Fibroblast of lung (primary cell): ENCODE results near the gene DNAI1. TPM values are rescaled to one million over a fixed set of nuclear protein-coding genes. Genes with fewer than 3 reads are reported as not detected.

Experiments
- DNase-seq, 2 donors: peaks; one replicate each; pipeline versions ENCODE4 v3.0.0 to v3.0.0-alpha.2; 2010; ENCODE audit warnings: low read depth in 2 of 2
- H2AFZ ChIP-seq: 2 replicates; pipeline ENCODE4 v1.5.1; 2012; ENCODE audit warnings: low read length, control low read depth, inconsistent platforms
- H3K27ac ChIP-seq: 2 replicates; pipeline ENCODE4 v1.5.1; 2011; ENCODE audit warnings: low read length, control low read depth; ENCODE audit not compliant: insufficient read depth
- H3K27me3 ChIP-seq: 2 replicates; pipeline ENCODE4 v1.5.1; 2011; ENCODE audit warnings: mild to moderate bottlenecking, low read length; ENCODE audit not compliant: control insufficient read depth, insufficient read depth
- H3K36me3 ChIP-seq: 2 replicates; pipeline ENCODE4 v1.5.1; 2011; ENCODE audit warnings: low read length; ENCODE audit not compliant: control insufficient read depth, insufficient read depth
- H3K4me1 ChIP-seq: 2 replicates; pipeline ENCODE4 v1.5.1; 2011; ENCODE audit warnings: low read length; ENCODE audit not compliant: control insufficient read depth, insufficient read depth; ENCODE audit errors: extremely low read depth
- H3K4me2 ChIP-seq: 2 replicates; pipeline ENCODE4 v1.5.1; 2011; ENCODE audit warnings: low read length, control low read depth; ENCODE audit not compliant: insufficient read depth; ENCODE audit errors: extremely low read depth
- H3K4me3 ChIP-seq, 4 experiments: fragments of 200-600 bp in 1 of 4; sonication (generic) in 1 of 4; replicated peaks in 1 of 4; 2 replicates each; pipeline ENCODE4 v1.5.1; 2011 to 2016; ENCODE audit warnings: low read length in 4 of 4, low read depth in 3 of 4, mild to moderate bottlenecking in 3 of 4, control low read depth in 2 of 4, inconsistent platforms in 1 of 4, mixed read lengths in 1 of 4; ENCODE audit not compliant: insufficient read depth in 1 of 4; ENCODE audit errors: control extremely low read depth in 1 of 4
- H3K79me2 ChIP-seq: 2 replicates; pipeline ENCODE4 v1.5.1; 2012; ENCODE audit warnings: mild to moderate bottlenecking, low read length, inconsistent platforms; ENCODE audit not compliant: control insufficient read depth, insufficient read depth
- H3K9ac ChIP-seq: 2 replicates; pipeline ENCODE4 v1.5.1; 2011; ENCODE audit warnings: mild to moderate bottlenecking, low read length, control low read depth; ENCODE audit not compliant: insufficient read depth
- H3K9me3 ChIP-seq: 2 replicates; pipeline ENCODE4 v1.5.1; 2012; ENCODE audit warnings: low read depth, low read length; ENCODE audit not compliant: control insufficient read depth, insufficient read depth
- H4K20me1 ChIP-seq: 2 replicates; pipeline ENCODE4 v1.5.1; 2011; ENCODE audit warnings: low read length; ENCODE audit not compliant: control insufficient read depth, insufficient read depth; ENCODE audit errors: extremely low read depth
- CTCF ChIP-seq, 2 donors: IDR thresholded peaks in 1 of 2; conservative IDR thresholded peaks in 1 of 2; 1 replicate in 1 of 2; 2 replicates in 1 of 2; pipeline ENCODE4 v1.5.1; 2011 to 2012; ENCODE audit warnings: low read length in 2 of 2, control low read depth in 1 of 2, inconsistent platforms in 1 of 2, low read depth in 1 of 2, mild to moderate bottlenecking in 1 of 2
- EZH2 ChIP-seq: IDR thresholded peaks from 2 replicates; pipeline ENCODE4 v1.5.1; 2012; ENCODE audit warnings: low read length, control low read depth, mild to moderate bottlenecking; ENCODE audit errors: missing control alignments
- polyA plus RNA-seq, 2 donors: library from polyadenylated mRNA; depleted of rRNA in 1 of 2; stranded (reverse) in 1 of 2; unstranded in 1 of 2; fragments of >200 nt; gene quantifications; 2 replicates each; pipeline ENCODE4 v1.2.1, GENCODE V29; 2011 to 2012; ENCODE audit warnings: missing spikeins in 1 of 2
- total RNA-seq: library from RNA; depleted of rRNA; stranded (reverse); fragments of >200 nt; gene quantifications from 2 replicates; pipeline ENCODE4 v1.2.1, GENCODE V29; 2014

The DNAI1 gene
- total and polyA plus RNA-seq, 2 donors (not counting 1 experiment from before 2014, with no cell fraction given): not detected

GRCh38 chr9:34552986-34553385, 94.4 kb downstream of the DNAI1 start:
- H3K4me3 ChIP-seq: no peak overlapping the region
- H3K36me3 ChIP-seq: no peaks in the 10 kb centered on the region
- TF ChIP-seq CTCF (conservative IDR thresholded peaks at IDR 0.05 in 1 of 2, IDR thresholded peaks at IDR 0.05 in 1 of 2; ENCODE audit: low read depth in 1 of 2, low read length in 2 of 2): no peak
- no peak for TF ChIP-seq EZH2
- no peak overlapping the region for H3K9ac ChIP-seq
- H3K4me1 ChIP-seq: no peaks in the 10 kb centered on the region
- no peak overlapping the region for H3K4me2 ChIP-seq
- no peaks in the 10 kb centered on the region for H3K79me2 ChIP-seq
- no peaks in the 10 kb centered on the region for H3K27me3 ChIP-seq
- H3K27ac ChIP-seq: no peak overlapping the region
- DNase-seq: no peak
- H2AFZ ChIP-seq: no peak overlapping the region
- H3K9me3 ChIP-seq: no peaks in the 10 kb centered on the region
- no peaks in the 10 kb centered on the region for H4K20me1 ChIP-seq

DNA sequence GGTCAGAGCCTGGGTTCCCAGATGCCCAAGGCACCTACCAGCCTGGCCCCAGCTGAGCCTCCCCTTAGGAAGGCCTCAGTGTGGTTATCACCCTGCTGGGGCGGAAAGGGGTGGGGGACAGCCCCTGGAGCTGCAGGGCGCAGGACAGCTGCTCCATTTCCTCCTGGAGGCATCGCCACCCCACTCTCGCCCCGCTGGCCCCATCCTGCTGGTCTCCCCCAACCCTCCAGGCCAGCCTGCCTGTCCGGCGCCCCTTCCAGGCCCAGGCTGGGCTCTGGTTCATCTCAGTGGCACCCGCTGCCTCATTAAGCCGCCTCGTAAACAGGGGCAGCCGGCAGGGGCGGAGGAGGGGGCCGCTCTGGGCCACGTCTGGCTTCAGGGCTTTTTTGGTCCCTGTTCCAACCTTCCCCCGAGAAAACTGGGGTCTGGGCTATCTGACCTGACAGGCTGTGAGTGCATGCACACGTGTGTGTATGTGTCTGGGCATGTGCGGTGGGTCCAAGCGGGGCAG, 95.0 kb downstream of the DNAI1 start:
- Histone ChIP-seq H3K4me1 (no peaks in the 10 kb centered on the region), H3K4me2 (no peak overlapping the region), H4K20me1 (no peaks in the 10 kb centered on the region), H3K9me3 (no peaks in the 10 kb centered on the region), H2AFZ (no peak overlapping the region), H3K27ac (no peak overlapping the region), H3K79me2 (no peaks in the 10 kb centered on the region), H3K36me3 (no peaks in the 10 kb centered on the region), H3K4me3 (no peak overlapping the region), H3K9ac (no peak overlapping the region), H3K27me3 (no peaks in the 10 kb centered on the region)
- TF ChIP-seq CTCF (conservative IDR thresholded peaks at IDR 0.05 in 1 of 2, IDR thresholded peaks at IDR 0.05 in 1 of 2; ENCODE audit: low read depth in 1 of 2, low read length in 2 of 2) (no peak), EZH2 (no peak)
- DNase-seq: no peak

- Histone ChIP-seq H3K36me3 (no peaks in the 10 kb centered on the region), H3K4me1 (no peaks in the 10 kb centered on the region), H3K79me2 (no peaks in the 10 kb centered on the region), H3K4me2 (no peak overlapping the region), H2AFZ (no peak overlapping the region), H3K27ac (no peak overlapping the region), H3K9me3 (no peaks in the 10 kb centered on the region), H3K9ac (no peak overlapping the region), H3K27me3 (no peaks in the 10 kb centered on the region), H4K20me1 (no peaks in the 10 kb centered on the region), H3K4me3 (no peak overlapping the region)
- TF ChIP-seq EZH2: no peak
- TF ChIP-seq CTCF (conservative IDR thresholded peaks at IDR 0.05 in 1 of 2, IDR thresholded peaks at IDR 0.05 in 1 of 2; ENCODE audit: low read depth in 1 of 2, low read length in 2 of 2): no peak
- DNase-seq: no peak
Measured at GRCh38 chr9:34554211-34555001, 95.8 kb downstream of the DNAI1 start.
